T-cell (primary cell): Measurements from ENCODE around the gene ERCC5. TPM values are rescaled to one million over a fixed set of nuclear protein-coding genes. Genes with fewer than 3 reads are reported as not detected.

Experiments used
- ATAC-seq, 4 experiments: fragments of 200-7000 bp in 3 of 4; fragments of 150-1000 bp in 1 of 4; cut with Tn5 transposase; replicated peaks in 1 of 4; 1 replicate in 3 of 4; 2 replicates in 1 of 4; pipeline ENCODE4 v1.10.0; 2021; ENCODE audit warnings: moderate library complexity in 3 of 4, mild to moderate bottlenecking in 2 of 4, moderate number of reproducible peaks in 1 of 4
- CTCF ChIA-PET, 2 donors: fragments of 300-600 bp; sonication (Branson Sonifier 250); formaldehyde crosslinking; loops; one replicate each; lab custom pipeline; 2022; ENCODE audit warnings: antibody characterized with exemption in 2 of 2; lab: Charles Lee
- POLR2A ChIA-PET, 2 donors: fragments of 300-600 bp; sonication (Branson Sonifier 250); formaldehyde crosslinking; loops; one replicate each; lab custom pipeline; 2022; ENCODE audit warnings: antibody characterized with exemption in 2 of 2; lab: Charles Lee
- DNase-seq, 35 experiments: peaks; one replicate each; pipeline versions ENCODE4 v3.0.0 to v3.0.0-alpha.2; 2013 to 2023
- H3K27ac ChIP-seq: one replicate; pipeline ENCODE4 v1.5.1; 2013; ENCODE audit warnings: low read length
- H3K27me3 ChIP-seq, 2 experiments: replicated peaks in 1 of 2; 1 replicate in 1 of 2; 2 replicates in 1 of 2; pipeline versions ENCODE4 v1.6.1 to v1.7.0; 2013; ENCODE audit warnings: low read length in 1 of 2, mixed read lengths in 1 of 2; ENCODE audit not compliant: control insufficient read depth in 2 of 2, insufficient read depth in 2 of 2; ENCODE audit errors: extremely low read depth in 1 of 2
- H3K36me3 ChIP-seq, 2 donors: 1 replicate in 1 of 2; 2 replicates in 1 of 2; pipeline versions ENCODE4 v1.6.1 to v1.7.0; 2013; ENCODE audit warnings: low read length in 1 of 2; ENCODE audit not compliant: control insufficient read depth in 2 of 2, insufficient read depth in 1 of 2; ENCODE audit errors: extremely low read depth in 1 of 2
- H3K4me1 ChIP-seq, 2 experiments: 1 replicate in 1 of 2; 2 replicates in 1 of 2; pipeline versions ENCODE4 v1.6.1 to v1.7.0; 2013; ENCODE audit warnings: low read length in 2 of 2, mixed read lengths in 1 of 2; ENCODE audit not compliant: insufficient read depth in 2 of 2, control insufficient read depth in 1 of 2; ENCODE audit errors: extremely low read depth in 1 of 2
- H3K4me3 ChIP-seq, 2 donors: 1 replicate in 1 of 2; 2 replicates in 1 of 2; pipeline versions ENCODE4 v1.5.1 to v1.7.0; 2013; ENCODE audit warnings: mild to moderate bottlenecking in 2 of 2, low read length in 1 of 2, moderate library complexity in 1 of 2; ENCODE audit not compliant: control insufficient read depth in 1 of 2; ENCODE audit errors: extremely low read depth in 1 of 2
- H3K9me3 ChIP-seq: 2 replicates; pipeline ENCODE4 v1.7.0; 2013
- H3K27ac Mint-ChIP-seq, 2 donors: one replicate each; pipeline ENCODE4 v1.8.0; 2020 to 2021; ENCODE audit warnings: mild to moderate bottlenecking in 2 of 2, mixed read lengths in 2 of 2
- H3K27me3 Mint-ChIP-seq, 2 donors: one replicate each; pipeline ENCODE4 v1.8.0; 2021 to 2022; ENCODE audit warnings: mixed read lengths in 2 of 2
- H3K36me3 Mint-ChIP-seq: one replicate; pipeline ENCODE4 v1.8.0; 2021; ENCODE audit warnings: mixed read lengths
- H3K4me1 Mint-ChIP-seq, 3 donors: one replicate each; pipeline ENCODE4 v1.8.0; 2020 to 2022; ENCODE audit warnings: mixed read lengths in 3 of 3, mild to moderate bottlenecking in 1 of 3
- H3K4me3 Mint-ChIP-seq, 3 donors: one replicate each; pipeline ENCODE4 v1.8.0; 2020 to 2022; ENCODE audit warnings: mild to moderate bottlenecking in 3 of 3, mixed read lengths in 3 of 3, moderate library complexity in 3 of 3
- H3K9me3 Mint-ChIP-seq, 3 donors: one replicate each; pipeline ENCODE4 v1.8.0; 2020 to 2022; ENCODE audit warnings: mixed read lengths in 3 of 3
- WGBS: methylation state at CpG from one replicate; pipeline ENCODE4 v1.1.5; 2013; ENCODE audit warnings: missing lambda C conversion rate; ENCODE audit not compliant: insufficient coverage; 5-methylcytosine and 5-hydroxymethylcytosine counted together
- total RNA-seq, 35 experiments: library from RNA in 6 of 35; stranded (reverse) in 6 of 35; fragments of 120-200 nt in 1 of 35; gene quantifications; one replicate each; pipeline versions ENCODE4 v1.2.1 to v1.2.4 and lab custom pipeline; 2013 to 2026

The ERCC5 gene
- total RNA-seq, 5 donors from 2014 or later (not counting 1 experiment from before 2014, with no cell fraction given): 104 to 123 (median 114) TPM

- Histone ChIP-seq H3K9me3 (no peaks in the 10 kb centered on the region), H3K4me3 (no peak overlapping the region), H3K27ac (no peak overlapping the region), H3K4me1 (no peaks in the 10 kb centered on the region), H3K27me3 (peaks cover 0 to 11% of the 10 kb centered on the region in 2 experiments), H3K36me3 (no peaks in the 10 kb centered on the region)
- no peak for ATAC-seq
- DNase-seq: no peak
- ChIA-PET POLR2A (interaction anchor here in 1 of 2 donors (0.6 to 1.6 kb wide), 2 partner anchors 22 to 803 kb away, joined by 3 to 5 read pairs; no protein-coding TSS in a partner anchor), CTCF (interaction anchor here (0.6 to 0.8 kb wide), 2 partner anchors 8 to 45 kb away, joined by 3 read pairs; no protein-coding TSS in a partner anchor)
- H3K4me3 Mint-ChIP-seq: no peak overlapping the region
- H3K27me3 Mint-ChIP-seq: peaks cover 20 to 27% of the 10 kb centered on the region in 2 donors
- no peak overlapping the region for H3K27ac Mint-ChIP-seq
- no peaks in the 10 kb centered on the region for H3K4me1 Mint-ChIP-seq
- H3K9me3 Mint-ChIP-seq: no peaks in the 10 kb centered on the region
- H3K36me3 Mint-ChIP-seq: no peaks in the 10 kb centered on the region
- WGBS: 100% methylated on average over 2 of the region's 12 CpGs
Observed at GRCh38 chr13:102914339-102914930, 68.6 kb downstream of the ERCC5 start.

GRCh38 chr13:102915393-102915930, 69.6 kb downstream of the ERCC5 start:
- Histone ChIP-seq H3K9me3 (no peaks in the 10 kb centered on the region), H3K36me3 (no peaks in the 10 kb centered on the region), H3K27ac (no peak overlapping the region), H3K4me1 (no peaks in the 10 kb centered on the region), H3K4me3 (no peak overlapping the region), H3K27me3 (peaks cover 0 to 11% of the 10 kb centered on the region in 2 experiments)
- H3K4me1 Mint-ChIP-seq: no peaks in the 10 kb centered on the region
- CTCF ChIA-PET: interaction anchor here in 1 of 2 donors (0.5 to 0.9 kb wide), 2 partner anchors 13 to 34 kb away, joined by 3 to 4 read pairs; no protein-coding TSS in a partner anchor
- no peak overlapping the region for H3K4me3 Mint-ChIP-seq
- no peaks in the 10 kb centered on the region for H3K36me3 Mint-ChIP-seq
- POLR2A ChIA-PET: interaction anchor here in 1 of 2 donors (1.1 kb wide), 1 partner anchor 770 kb away, joined by 3 read pairs; no protein-coding TSS in a partner anchor
- H3K27me3 Mint-ChIP-seq: peaks cover 24% of the 10 kb centered on the region in 2 donors
- no peaks in the 10 kb centered on the region for H3K9me3 Mint-ChIP-seq
- ATAC-seq (no peak), DNase-seq (no peak)
- no CpG with 5 or more reads among the region's 3 CpGs for WGBS
- no peak overlapping the region for H3K27ac Mint-ChIP-seq

GRCh38 chr13:102917019-102917418, 71.2 kb downstream of the ERCC5 start:
- ChIA-PET POLR2A (no interaction called here), CTCF (no interaction called here)
- no peak overlapping the region for H3K4me3 ChIP-seq
- Mint-ChIP-seq H3K4me1 (no peaks in the 10 kb centered on the region), H3K27me3 (peaks cover 30 to 35% of the 10 kb centered on the region in 2 donors), H3K4me3 (no peak overlapping the region), H3K27ac (no peak overlapping the region), H3K36me3 (no peaks in the 10 kb centered on the region), H3K9me3 (no peaks in the 10 kb centered on the region)
- no peak overlapping the region for H3K27ac ChIP-seq
- H3K9me3 ChIP-seq: no peaks in the 10 kb centered on the region
- DNase-seq: no peak
- WGBS: 67% methylated on average over 3 of the region's 3 CpGs
- ATAC-seq: no peak
- peaks cover 4 to 10% of the 10 kb centered on the region in 2 experiments for H3K27me3 ChIP-seq
- no peaks in the 10 kb centered on the region for H3K4me1 ChIP-seq
- H3K36me3 ChIP-seq: no peaks in the 10 kb centered on the region

GRCh38 chr13:102922184-102922583, 76.4 kb downstream of the ERCC5 start:
- H3K4me1 Mint-ChIP-seq: no peaks in the 10 kb centered on the region
- H3K36me3 Mint-ChIP-seq: no peaks in the 10 kb centered on the region
- DNase-seq (no peak), ATAC-seq (no peak)
- no peak overlapping the region for H3K27ac Mint-ChIP-seq
- H3K4me3 Mint-ChIP-seq: no peak overlapping the region
- ChIA-PET POLR2A (no interaction called here), CTCF (interaction anchor here in 1 of 2 donors (1.3 kb wide), 1 partner anchor 8 kb away, joined by 3 read pairs; no protein-coding TSS in a partner anchor)
- Histone ChIP-seq H3K4me1 (no peaks in the 10 kb centered on the region), H3K27ac (no peak overlapping the region), H3K36me3 (no peaks in the 10 kb centered on the region), H3K27me3 (peaks cover 4% of the 10 kb centered on the region in 2 experiments), H3K4me3 (no peak overlapping the region), H3K9me3 (no peaks in the 10 kb centered on the region)
- WGBS: 40% methylated on average over 1 of the region's 5 CpGs
- peaks cover 14 to 37% of the 10 kb centered on the region in 2 donors for H3K27me3 Mint-ChIP-seq
- peaks cover 4 to 8% (median 5%) of the 10 kb centered on the region in 3 donors for H3K9me3 Mint-ChIP-seq

Other genes with a start within 250 kb of the ERCC5 start
- 100 to 1,000 TPM; 111 to 135 (median 115) TPM for gene TPP2, start 249.0 kb upstream of the ERCC5 start, total RNA-seq
- not detected for gene METTL21C, start 151.0 kb upstream of the ERCC5 start, total RNA-seq
- gene TEX30, start 72.2 kb upstream of the ERCC5 start, total RNA-seq: 1 to 10 TPM; 5.5 to 8.6 (median 7.8) TPM
- gene POGLUT2, start 47.1 kb upstream of the ERCC5 start, total RNA-seq: 1 to 10 TPM in 1 of 5 donors, under 1 TPM in 4; 0.18 to 1.6 (median 0.93) TPM
- 10 to 100 TPM in 2 of 5 donors, 1 to 10 TPM in 3; 6.2 to 15.6 (median 9.3) TPM for gene BIVM, start 46.9 kb upstream of the ERCC5 start, total RNA-seq
- gene SLC10A2, start 220.4 kb downstream of the ERCC5 start, total RNA-seq: not detected